Measurements from ENCODE around the gene PLEKHJ1. TPM values are rescaled to one million over a fixed set of nuclear protein-coding genes. Genes with fewer than 3 reads are reported as not detected.

PLEKHJ1 gene
- total RNA-seq, 1 experiment from 2014 or later: 78.6 TPM

DNA sequence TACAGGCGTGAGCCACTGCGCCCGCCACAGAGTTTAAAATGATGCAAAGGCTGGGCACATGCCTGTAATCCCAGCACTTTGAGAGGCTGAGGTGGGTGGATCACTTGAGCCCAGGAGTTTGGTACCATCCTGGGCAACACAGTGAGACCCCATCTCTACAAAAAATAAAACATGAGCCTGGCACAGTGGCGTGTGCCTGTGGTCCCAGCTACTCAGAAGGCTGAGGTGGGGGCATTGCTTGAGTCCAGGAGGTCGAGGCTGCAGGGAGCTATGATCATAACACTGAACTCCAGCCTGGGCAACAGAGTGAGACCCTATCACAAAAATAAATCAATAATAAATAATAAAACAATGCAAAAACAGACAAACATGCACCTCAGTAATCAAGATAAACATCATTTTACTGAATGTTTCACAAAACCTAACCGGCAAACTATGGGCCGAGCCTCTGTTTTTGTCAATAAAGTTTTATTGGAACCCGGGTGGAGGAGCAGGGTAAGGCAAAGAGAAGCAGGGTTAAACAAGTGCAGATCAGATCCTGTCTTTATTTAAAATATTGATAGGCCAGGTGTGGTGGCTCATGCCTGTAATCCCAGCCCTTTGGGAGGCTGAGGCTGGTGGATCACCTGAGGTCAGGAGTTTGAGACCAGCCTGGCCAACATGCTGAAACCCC lies 47.8 kb upstream of the PLEKHJ1 start:
- no peak for TF ChIP-seq TCF7L2 (IDR thresholded peaks at IDR 0.05; ENCODE audit: low read depth, low read length)
- no peak for TF ChIP-seq SIN3A (IDR thresholded peaks at IDR 0.05; ENCODE audit: borderline replicate concordance, insufficient read depth, low read depth, low read length)
- TF ChIP-seq, protein P1, sequence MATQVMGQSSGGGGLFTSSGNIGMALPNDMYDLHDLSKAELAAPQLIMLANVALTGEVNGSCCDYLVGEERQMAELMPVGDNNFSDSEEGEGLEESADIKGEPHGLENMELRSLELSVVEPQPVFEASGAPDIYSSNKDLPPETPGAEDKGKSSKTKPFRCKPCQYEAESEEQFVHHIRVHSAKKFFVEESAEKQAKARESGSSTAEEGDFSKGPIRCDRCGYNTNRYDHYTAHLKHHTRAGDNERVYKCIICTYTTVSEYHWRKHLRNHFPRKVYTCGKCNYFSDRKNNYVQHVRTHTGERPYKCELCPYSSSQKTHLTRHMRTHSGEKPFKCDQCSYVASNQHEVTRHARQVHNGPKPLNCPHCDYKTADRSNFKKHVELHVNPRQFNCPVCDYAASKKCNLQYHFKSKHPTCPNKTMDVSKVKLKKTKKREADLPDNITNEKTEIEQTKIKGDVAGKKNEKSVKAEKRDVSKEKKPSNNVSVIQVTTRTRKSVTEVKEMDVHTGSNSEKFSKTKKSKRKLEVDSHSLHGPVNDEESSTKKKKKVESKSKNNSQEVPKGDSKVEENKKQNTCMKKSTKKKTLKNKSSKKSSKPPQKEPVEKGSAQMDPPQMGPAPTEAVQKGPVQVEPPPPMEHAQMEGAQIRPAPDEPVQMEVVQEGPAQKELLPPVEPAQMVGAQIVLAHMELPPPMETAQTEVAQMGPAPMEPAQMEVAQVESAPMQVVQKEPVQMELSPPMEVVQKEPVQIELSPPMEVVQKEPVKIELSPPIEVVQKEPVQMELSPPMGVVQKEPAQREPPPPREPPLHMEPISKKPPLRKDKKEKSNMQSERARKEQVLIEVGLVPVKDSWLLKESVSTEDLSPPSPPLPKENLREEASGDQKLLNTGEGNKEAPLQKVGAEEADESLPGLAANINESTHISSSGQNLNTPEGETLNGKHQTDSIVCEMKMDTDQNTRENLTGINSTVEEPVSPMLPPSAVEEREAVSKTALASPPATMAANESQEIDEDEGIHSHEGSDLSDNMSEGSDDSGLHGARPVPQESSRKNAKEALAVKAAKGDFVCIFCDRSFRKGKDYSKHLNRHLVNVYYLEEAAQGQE (IDR thresholded peaks at IDR 0.05; ENCODE audit: insufficient read depth in 1 of 2, low read depth in 2 of 2, low read length in 1 of 2): no peak
- TF ChIP-seq POLR2AphosphoS5 (IDR thresholded peaks at IDR 0.05; ENCODE audit: low read depth, low read length): no peak
- TF ChIP-seq, protein P2, sequence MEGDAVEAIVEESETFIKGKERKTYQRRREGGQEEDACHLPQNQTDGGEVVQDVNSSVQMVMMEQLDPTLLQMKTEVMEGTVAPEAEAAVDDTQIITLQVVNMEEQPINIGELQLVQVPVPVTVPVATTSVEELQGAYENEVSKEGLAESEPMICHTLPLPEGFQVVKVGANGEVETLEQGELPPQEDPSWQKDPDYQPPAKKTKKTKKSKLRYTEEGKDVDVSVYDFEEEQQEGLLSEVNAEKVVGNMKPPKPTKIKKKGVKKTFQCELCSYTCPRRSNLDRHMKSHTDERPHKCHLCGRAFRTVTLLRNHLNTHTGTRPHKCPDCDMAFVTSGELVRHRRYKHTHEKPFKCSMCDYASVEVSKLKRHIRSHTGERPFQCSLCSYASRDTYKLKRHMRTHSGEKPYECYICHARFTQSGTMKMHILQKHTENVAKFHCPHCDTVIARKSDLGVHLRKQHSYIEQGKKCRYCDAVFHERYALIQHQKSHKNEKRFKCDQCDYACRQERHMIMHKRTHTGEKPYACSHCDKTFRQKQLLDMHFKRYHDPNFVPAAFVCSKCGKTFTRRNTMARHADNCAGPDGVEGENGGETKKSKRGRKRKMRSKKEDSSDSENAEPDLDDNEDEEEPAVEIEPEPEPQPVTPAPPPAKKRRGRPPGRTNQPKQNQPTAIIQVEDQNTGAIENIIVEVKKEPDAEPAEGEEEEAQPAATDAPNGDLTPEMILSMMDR (IDR thresholded peaks at IDR 0.05): no peak
- no peaks in the 10 kb centered on the region for H3K4me1 ChIP-seq (ENCODE audit: control insufficient read depth, insufficient read depth, low read length)
- no peaks in the 10 kb centered on the region for H3K36me3 ChIP-seq (ENCODE audit: control insufficient read depth, insufficient read depth, low read length)
- DNase-seq (ENCODE audit: low read depth, low spot score): no peak
- intact Hi-C loops (cut with micrococcal nuclease; ENCODE audit: unreplicated experiment): no loop called here
- ChIA-PET POLR2A (interaction anchor here (0.9 kb wide), 1 partner anchor 108 kb away, joined by 3 read pairs; no protein-coding TSS in a partner anchor), CTCF (no interaction called here)
- in situ Hi-C loops (cut with HindIII; ENCODE audit: low pct_unique_long_range_greater_than_20kb, low sequenced_read_pairs): no loop called here
- H3K4me3 ChIP-seq (ENCODE audit: low read depth in 2 of 2, low read length in 2 of 2): no peak overlapping the region
- ATAC-seq: no peak
- no TSS peak for BruUV-seq (replicated peaks)
- no peaks in the 10 kb centered on the region for H3K9me3 ChIP-seq (ENCODE audit: control insufficient read depth, insufficient read depth, low read depth, low read length)
- H3K27ac ChIP-seq (ENCODE audit: low read length): no peak overlapping the region
- no peaks in the 10 kb centered on the region for H3K27me3 ChIP-seq (ENCODE audit: control insufficient read depth, insufficient read depth, low read length)

DNA sequence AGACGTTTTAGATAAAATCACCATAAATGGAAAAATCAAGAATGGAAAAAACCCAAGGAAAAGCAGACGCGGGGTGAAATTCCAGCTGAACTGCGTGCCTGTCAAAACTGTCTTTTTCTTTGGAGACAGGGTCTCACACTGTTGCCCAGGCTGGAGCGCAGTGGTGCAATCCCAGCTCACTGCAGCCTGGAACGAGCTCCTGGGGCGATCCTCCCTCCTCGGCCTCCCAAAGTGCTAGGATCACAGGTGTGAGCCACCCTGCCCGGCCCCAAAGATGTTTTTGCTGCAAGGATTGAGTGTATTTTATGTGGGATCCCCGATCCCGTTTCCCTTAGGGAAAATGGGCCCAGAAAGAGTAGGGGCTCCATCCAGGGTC lies 46.7 kb upstream of the PLEKHJ1 start:
- CTCF ChIA-PET: no interaction called here
- intact Hi-C loops (cut with micrococcal nuclease; ENCODE audit: unreplicated experiment) (no loop called here), in situ Hi-C loops (cut with HindIII; ENCODE audit: low pct_unique_long_range_greater_than_20kb, low sequenced_read_pairs) (no loop called here)
- Histone ChIP-seq H3K4me3 (ENCODE audit: low read depth in 2 of 2, low read length in 2 of 2) (no peak overlapping the region), H3K9me3 (ENCODE audit: control insufficient read depth, insufficient read depth, low read depth, low read length) (no peaks in the 10 kb centered on the region), H3K27me3 (ENCODE audit: control insufficient read depth, insufficient read depth, low read length) (no peaks in the 10 kb centered on the region), H3K27ac (ENCODE audit: low read length) (no peak overlapping the region), H3K36me3 (ENCODE audit: control insufficient read depth, insufficient read depth, low read length) (no peaks in the 10 kb centered on the region), H3K4me1 (ENCODE audit: control insufficient read depth, insufficient read depth, low read length) (no peaks in the 10 kb centered on the region)
- no peak for ATAC-seq
- BruUV-seq (replicated peaks): no TSS peak
- TF ChIP-seq, protein P2 (IDR thresholded peaks at IDR 0.05): no peak
- TF ChIP-seq, protein P1 (IDR thresholded peaks at IDR 0.05; ENCODE audit: insufficient read depth in 1 of 2, low read depth in 2 of 2, low read length in 1 of 2): no peak
- TF ChIP-seq SIN3A (IDR thresholded peaks at IDR 0.05; ENCODE audit: borderline replicate concordance, insufficient read depth, low read depth, low read length): no peak
- no peak for TF ChIP-seq TCF7L2 (IDR thresholded peaks at IDR 0.05; ENCODE audit: low read depth, low read length)
- TF ChIP-seq POLR2AphosphoS5 (IDR thresholded peaks at IDR 0.05; ENCODE audit: low read depth, low read length): no peak
- no peak for DNase-seq (ENCODE audit: low read depth, low spot score)
- POLR2A ChIA-PET: interaction anchor here (0.7 kb wide), 2 partner anchors 48 to 317 kb away, joined by 3 read pairs; no protein-coding TSS in a partner anchor
